ENCODE measurements around the gene MTRFR.

DNA sequence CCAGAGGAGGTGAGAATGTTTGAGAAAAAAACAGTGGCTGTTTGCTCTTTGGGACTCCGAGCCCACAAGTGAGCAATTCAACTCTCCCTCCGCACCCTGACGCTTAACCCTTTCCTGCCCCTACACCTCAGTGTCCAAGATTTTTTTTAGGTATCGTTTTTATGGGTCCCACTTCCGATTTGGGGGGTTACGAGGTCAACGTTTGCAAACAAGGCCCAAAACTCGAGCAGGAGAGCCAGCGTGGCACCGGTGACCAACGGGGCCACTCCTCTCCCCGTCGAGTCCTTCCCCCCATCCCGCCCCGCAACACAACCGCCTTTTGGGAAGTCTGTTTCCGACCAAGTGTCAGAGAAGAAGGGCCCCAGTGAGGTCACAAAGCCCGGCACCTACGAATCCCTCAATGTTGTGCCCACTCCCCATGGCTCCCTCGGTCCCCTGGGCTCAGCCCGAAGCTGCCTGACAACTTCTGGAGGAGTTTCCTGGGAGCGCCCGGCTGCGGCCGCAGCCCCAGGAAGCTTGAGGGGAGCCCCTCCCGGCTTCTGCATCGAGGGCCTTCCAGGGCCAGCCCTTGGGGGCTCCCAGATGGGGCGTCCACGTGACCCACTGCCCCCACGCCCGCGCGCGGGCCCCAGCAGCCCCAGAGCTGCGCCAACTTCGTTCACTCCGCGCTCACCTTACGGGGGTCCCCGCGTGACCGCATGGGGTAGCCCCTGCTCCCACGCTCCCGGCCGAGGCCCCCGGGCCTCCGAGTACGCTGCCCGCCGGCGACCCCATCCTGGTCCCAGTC, 37.2 kb downstream of the MTRFR start:
- TF ChIP-seq, protein P1, sequence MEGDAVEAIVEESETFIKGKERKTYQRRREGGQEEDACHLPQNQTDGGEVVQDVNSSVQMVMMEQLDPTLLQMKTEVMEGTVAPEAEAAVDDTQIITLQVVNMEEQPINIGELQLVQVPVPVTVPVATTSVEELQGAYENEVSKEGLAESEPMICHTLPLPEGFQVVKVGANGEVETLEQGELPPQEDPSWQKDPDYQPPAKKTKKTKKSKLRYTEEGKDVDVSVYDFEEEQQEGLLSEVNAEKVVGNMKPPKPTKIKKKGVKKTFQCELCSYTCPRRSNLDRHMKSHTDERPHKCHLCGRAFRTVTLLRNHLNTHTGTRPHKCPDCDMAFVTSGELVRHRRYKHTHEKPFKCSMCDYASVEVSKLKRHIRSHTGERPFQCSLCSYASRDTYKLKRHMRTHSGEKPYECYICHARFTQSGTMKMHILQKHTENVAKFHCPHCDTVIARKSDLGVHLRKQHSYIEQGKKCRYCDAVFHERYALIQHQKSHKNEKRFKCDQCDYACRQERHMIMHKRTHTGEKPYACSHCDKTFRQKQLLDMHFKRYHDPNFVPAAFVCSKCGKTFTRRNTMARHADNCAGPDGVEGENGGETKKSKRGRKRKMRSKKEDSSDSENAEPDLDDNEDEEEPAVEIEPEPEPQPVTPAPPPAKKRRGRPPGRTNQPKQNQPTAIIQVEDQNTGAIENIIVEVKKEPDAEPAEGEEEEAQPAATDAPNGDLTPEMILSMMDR (conservative IDR thresholded peaks at IDR 0.05; ENCODE audit: low read length) = no peak
- TF ChIP-seq EZH2phosphoT487 (IDR thresholded peaks at IDR 0.05; ENCODE audit: borderline replicate concordance, low read depth, low read length) = no peak
